H7 (cell line): ENCODE measurements around the gene RBBP6. TPM values are rescaled to one million over a fixed set of nuclear protein-coding genes. Genes with fewer than 3 reads are reported as not detected.
"Not testable (repeated sequence)": the region's sequence is repeated elsewhere in the genome, so short reads cannot be mapped to it uniquely, and the experiment has no call there.

Experiments
- DNase-seq: peaks from one replicate; pipeline ENCODE4 v3.0.0; 2012
- H3K27me3 ChIP-seq: 2 replicates; pipeline ENCODE4 v1.6.0; 2011; ENCODE audit warnings: mild to moderate bottlenecking, low read length; ENCODE audit not compliant: control insufficient read depth, insufficient read depth
- H3K36me3 ChIP-seq: replicated peaks from 2 replicates; pipeline ENCODE4 v1.5.1; 2011; ENCODE audit warnings: low read length; ENCODE audit not compliant: control insufficient read depth, insufficient read depth
- H3K4me3 ChIP-seq: 2 replicates; pipeline ENCODE4 v1.5.1; 2011; ENCODE audit warnings: low read depth, mild to moderate bottlenecking, control low read depth, low read length, moderate library complexity; ENCODE audit not compliant: insufficient read depth
- total RNA-seq: library from RNA; depleted of rRNA; stranded (reverse); fragments of >200 nt; shearing (Covaris generic); gene quantifications from 2 replicates; pipeline ENCODE4 v1.2.3, GENCODE V29; 2014; rRNA removed

RBBP6 gene
- total RNA-seq, 1 experiment from 2014 or later, result 29.8 TPM

DNA sequence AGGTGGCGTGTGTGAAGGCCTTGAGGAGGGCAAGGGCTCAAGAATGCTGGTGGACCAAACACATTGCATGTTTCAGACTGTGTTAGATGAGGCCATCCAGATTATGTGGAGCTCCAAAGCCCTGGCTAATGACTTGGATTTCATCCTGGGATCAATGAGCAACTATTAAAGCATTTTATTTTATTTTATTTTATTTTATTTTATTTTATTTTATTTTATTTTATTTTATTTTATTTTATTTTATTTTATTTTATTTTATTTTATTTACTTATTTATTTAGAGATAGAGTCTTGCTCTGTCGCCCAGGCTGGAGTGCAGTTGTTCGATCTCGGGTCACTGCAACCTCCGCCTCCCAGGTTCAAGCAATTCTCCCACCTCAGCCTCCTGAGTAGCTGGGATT, 73.9 kb downstream of the RBBP6 start:
- not testable (repeated sequence) for DNase-seq, H3K4me3 ChIP-seq, H3K27me3 ChIP-seq, H3K36me3 ChIP-seq

DNA sequence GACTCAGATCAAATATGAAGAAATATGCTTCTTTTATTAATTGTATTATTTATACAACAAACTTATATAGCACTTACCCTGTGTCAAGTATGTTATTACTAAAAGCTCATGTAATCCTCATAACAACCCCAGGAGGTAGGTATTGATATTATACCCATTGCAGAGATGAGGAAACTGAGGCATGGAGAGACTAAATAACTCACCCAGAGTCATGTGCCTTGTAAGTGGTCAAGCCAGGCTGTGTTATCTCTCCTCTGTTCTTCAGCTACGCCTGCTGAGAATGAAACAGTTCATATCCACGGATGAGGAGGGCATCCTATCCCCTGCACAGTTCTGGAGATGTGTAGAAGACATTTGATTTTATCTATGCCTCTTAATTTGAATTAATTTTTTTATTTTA, 78.1 kb downstream of the RBBP6 start:
- Histone ChIP-seq H3K4me3 (no peak overlapping the region), H3K27me3 (no peaks in the 10 kb centered on the region), H3K36me3 (no peaks in the 10 kb centered on the region)
- DNase-seq, result no peak

Other genes starting within 250 kb of the RBBP6 start
- 37.3 and 41.7 TPM in 2 replicates for gene TNRC6A, start 190.1 kb downstream of the RBBP6 start, total RNA-seq